Mammary epithelial cell (primary cell): Measurements from ENCODE around the gene ARHGAP20.

Experiments
- EZH2 ChIP-seq: IDR thresholded peaks from 2 replicates; pipeline ENCODE4 v1.6.1; 2012; ENCODE audit warnings: low read length, inconsistent platforms, borderline replicate concordance
- TF ChIP-seq, protein P1 (sequence below), 2 donors: IDR thresholded peaks in 1 of 2; conservative IDR thresholded peaks in 1 of 2; 2 replicates each; pipeline ENCODE4 v1.5.1; 2011 to 2012; ENCODE audit warnings: inconsistent platforms in 2 of 2, low read length in 2 of 2, mild to moderate bottlenecking in 2 of 2, control low read depth in 1 of 2, low read depth in 1 of 2; ENCODE audit not compliant: insufficient read depth in 1 of 2; ENCODE audit errors: extremely low read depth in 1 of 2

DNA sequence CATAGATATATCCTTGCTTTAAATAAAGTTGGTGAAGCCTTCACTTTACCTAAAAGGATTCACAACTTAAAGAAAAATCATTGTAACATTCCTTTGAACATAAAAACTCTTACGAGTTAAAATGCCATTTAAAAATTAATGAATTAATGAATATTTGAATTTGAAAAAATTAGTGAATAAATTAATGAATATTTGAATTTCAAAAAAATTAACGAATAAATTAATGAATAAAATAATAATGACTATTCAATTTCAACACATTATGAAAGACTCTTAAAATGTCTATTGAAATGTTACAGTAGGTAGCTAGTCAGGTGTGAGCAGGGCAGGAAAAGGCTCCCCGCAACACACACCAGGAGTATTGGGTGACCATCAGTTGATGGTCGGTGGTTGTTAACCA lies 22.9 kb downstream of the ARHGAP20 start:
- TF ChIP-seq EZH2: no peak
- TF ChIP-seq, protein P1, sequence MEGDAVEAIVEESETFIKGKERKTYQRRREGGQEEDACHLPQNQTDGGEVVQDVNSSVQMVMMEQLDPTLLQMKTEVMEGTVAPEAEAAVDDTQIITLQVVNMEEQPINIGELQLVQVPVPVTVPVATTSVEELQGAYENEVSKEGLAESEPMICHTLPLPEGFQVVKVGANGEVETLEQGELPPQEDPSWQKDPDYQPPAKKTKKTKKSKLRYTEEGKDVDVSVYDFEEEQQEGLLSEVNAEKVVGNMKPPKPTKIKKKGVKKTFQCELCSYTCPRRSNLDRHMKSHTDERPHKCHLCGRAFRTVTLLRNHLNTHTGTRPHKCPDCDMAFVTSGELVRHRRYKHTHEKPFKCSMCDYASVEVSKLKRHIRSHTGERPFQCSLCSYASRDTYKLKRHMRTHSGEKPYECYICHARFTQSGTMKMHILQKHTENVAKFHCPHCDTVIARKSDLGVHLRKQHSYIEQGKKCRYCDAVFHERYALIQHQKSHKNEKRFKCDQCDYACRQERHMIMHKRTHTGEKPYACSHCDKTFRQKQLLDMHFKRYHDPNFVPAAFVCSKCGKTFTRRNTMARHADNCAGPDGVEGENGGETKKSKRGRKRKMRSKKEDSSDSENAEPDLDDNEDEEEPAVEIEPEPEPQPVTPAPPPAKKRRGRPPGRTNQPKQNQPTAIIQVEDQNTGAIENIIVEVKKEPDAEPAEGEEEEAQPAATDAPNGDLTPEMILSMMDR (conservative IDR thresholded peaks at IDR 0.05 in 1 of 2, IDR thresholded peaks at IDR 0.05 in 1 of 2; ENCODE audit: extremely low read depth in 1 of 2, insufficient read depth in 1 of 2, low read depth in 1 of 2, low read length in 2 of 2): no peak
